ENCODE measurements around the gene MAPK8IP3.

- TF ChIP-seq, protein P1, sequence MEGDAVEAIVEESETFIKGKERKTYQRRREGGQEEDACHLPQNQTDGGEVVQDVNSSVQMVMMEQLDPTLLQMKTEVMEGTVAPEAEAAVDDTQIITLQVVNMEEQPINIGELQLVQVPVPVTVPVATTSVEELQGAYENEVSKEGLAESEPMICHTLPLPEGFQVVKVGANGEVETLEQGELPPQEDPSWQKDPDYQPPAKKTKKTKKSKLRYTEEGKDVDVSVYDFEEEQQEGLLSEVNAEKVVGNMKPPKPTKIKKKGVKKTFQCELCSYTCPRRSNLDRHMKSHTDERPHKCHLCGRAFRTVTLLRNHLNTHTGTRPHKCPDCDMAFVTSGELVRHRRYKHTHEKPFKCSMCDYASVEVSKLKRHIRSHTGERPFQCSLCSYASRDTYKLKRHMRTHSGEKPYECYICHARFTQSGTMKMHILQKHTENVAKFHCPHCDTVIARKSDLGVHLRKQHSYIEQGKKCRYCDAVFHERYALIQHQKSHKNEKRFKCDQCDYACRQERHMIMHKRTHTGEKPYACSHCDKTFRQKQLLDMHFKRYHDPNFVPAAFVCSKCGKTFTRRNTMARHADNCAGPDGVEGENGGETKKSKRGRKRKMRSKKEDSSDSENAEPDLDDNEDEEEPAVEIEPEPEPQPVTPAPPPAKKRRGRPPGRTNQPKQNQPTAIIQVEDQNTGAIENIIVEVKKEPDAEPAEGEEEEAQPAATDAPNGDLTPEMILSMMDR (IDR thresholded peaks at IDR 0.05; ENCODE audit: low read length): no peak
- no peak for TF ChIP-seq EZH2 (optimal IDR thresholded peaks at IDR 0.05; ENCODE audit: low read depth, low read length)
Observed at GRCh38 chr16:1709356-1709755, 3.4 kb downstream of the MAPK8IP3 start.
